Measurements from ENCODE around the gene SIAE.

Gene SIAE

GRCh38 chr11:124629961-124630360 lies 43.6 kb downstream of the SIAE start:
- no peak for FAIRE-seq
- no peak for TF ChIP-seq CTCF (IDR thresholded peaks at IDR 0.05; ENCODE audit: insufficient read depth, missing control alignments)

GRCh38 chr11:124627546-124627945 lies 46.0 kb downstream of the SIAE start:
- no peak for FAIRE-seq
- no peak for DNase-seq (ENCODE audit: insufficient read length, low spot score)
- no peak for TF ChIP-seq CTCF (IDR thresholded peaks at IDR 0.05; ENCODE audit: insufficient read depth, missing control alignments)

More at GRCh38 chr11:124629961-124630360, 43.6 kb downstream of the SIAE start:
- DNase-seq (ENCODE audit: insufficient read length, low spot score): no peak

- no peak for TF ChIP-seq CTCF (IDR thresholded peaks at IDR 0.05; ENCODE audit: insufficient read depth, missing control alignments)
- DNase-seq (ENCODE audit: insufficient read length, low spot score) (no peak), FAIRE-seq (no peak)
These were observed 47.9 kb downstream of the SIAE start for GRCh38 chr11:124625504-124626168.

- DNase-seq (ENCODE audit: insufficient read length, low spot score): no peak
- TF ChIP-seq CTCF (IDR thresholded peaks at IDR 0.05; ENCODE audit: insufficient read depth, missing control alignments): no peak
- no peak for FAIRE-seq
These were observed 49.5 kb downstream of the SIAE start for GRCh38 chr11:124623861-124624525.

- DNase-seq (ENCODE audit: insufficient read length, low spot score): peak; percentile 83
- no peak for TF ChIP-seq CTCF (IDR thresholded peaks at IDR 0.05; ENCODE audit: insufficient read depth, missing control alignments)
- no peak for FAIRE-seq
These were observed 50.7 kb downstream of the SIAE start, which contains the start of gene TBRG1 for GRCh38 chr11:124622531-124623451. Gene TBRG1 (plus strand): TSS chr11:124622864. CDS start chr11:124623084, 220 bp downstream.

GRCh38 chr11:124618863-124619262 lies 54.7 kb downstream of the SIAE start:
- FAIRE-seq (no peak), DNase-seq (ENCODE audit: insufficient read length, low spot score) (no peak)
- no peak for TF ChIP-seq CTCF (IDR thresholded peaks at IDR 0.05; ENCODE audit: insufficient read depth, missing control alignments)

Measured in D721Med (cell line).